A549 (cell line): ENCODE results near the gene SLC17A1. TPM values are rescaled to one million over a fixed set of nuclear protein-coding genes. Genes with fewer than 3 reads are reported as not detected.

Experiments used
- ATAC-seq, 2 experiments: fragments of 200-7000 bp in 1 of 2; fragments of >200 bp in 1 of 2; cut with Nextera tagmentation in 1 of 2; cut with Tn5 transposase in 1 of 2; 3 replicates each; pipeline versions ENCODE4 v1.8.0 to v1.9.1; 2018 to 2020; ENCODE audit warnings: mild to moderate bottlenecking in 1 of 2, moderate library complexity in 1 of 2
- CTCF ChIA-PET: fragments of 300-600 bp; sonication (Branson Sonifier 250); formaldehyde crosslinking; extraction: SDS; loops from one replicate; lab custom pipeline; 2021; ENCODE audit warnings: antibody characterized with exemption, inconsistent platforms; lab: Yijun Ruan, JAX
- POLR2A ChIA-PET: fragments of 350-600 bp; formaldehyde crosslinking; extraction: SDS; loops from one replicate; lab custom pipeline; 2021; ENCODE audit warnings: antibody characterized with exemption, inconsistent platforms; lab: Yijun Ruan, JAX
- DNase-seq, 2 experiments: peaks; one replicate each; pipeline versions ENCODE4 v3.0.0 to v3.0.0-alpha.2; 2011 to 2016; ENCODE audit warnings: low read depth in 1 of 2, low spot score in 1 of 2
- FAIRE-seq: peaks from 2 replicates; lab custom pipeline; 2011; peaks lifted over from hg19 to GRCh38; lab: Jason Lieb, UNC
- H3K27ac ChIP-seq, 2 experiments: fragments of >200 bp; sonication (Bioruptor Twin); formaldehyde crosslinking; 3 replicates each; pipeline ENCODE4 v1.5.1; 2016 to 2017
- H3K4me1 ChIP-seq: fragments of >200 bp; sonication (Bioruptor Twin); formaldehyde crosslinking; 3 replicates; pipeline ENCODE4 v1.6.1; 2016
- H3K4me2 ChIP-seq: fragments of >200 bp; sonication (Bioruptor Twin); formaldehyde crosslinking; 3 replicates; pipeline ENCODE4 v1.6.1; 2016
- H3K4me3 ChIP-seq: fragments of >200 bp; sonication (Bioruptor Twin); formaldehyde crosslinking; 3 replicates; pipeline ENCODE4 v1.5.1; 2016
- H3K9me3 ChIP-seq: fragments of >200 bp; sonication (Bioruptor Twin); formaldehyde crosslinking; 3 replicates; pipeline ENCODE4 v1.6.1; 2016
- CHD2 ChIP-seq: fragments of 150-350 bp; IDR thresholded peaks from 2 replicates; pipeline ENCODE4 v1.6.1; 2014; ENCODE audit warnings: low read length; ENCODE audit not compliant: partially characterized antibody
- CHD4 ChIP-seq: fragments of 200-600 bp; sonication (generic); IDR thresholded peaks from 2 replicates; pipeline ENCODE4 v1.6.1; 2016; ENCODE audit warnings: antibody characterized with exemption, mild to moderate bottlenecking, borderline replicate concordance
- CTCF ChIP-seq: fragments of >200 bp; sonication (Bioruptor Twin); formaldehyde crosslinking; IDR thresholded peaks from 3 replicates; pipeline ENCODE4 v1.5.1; 2016
- EHF ChIP-seq: fragments of 250-450 bp; sonication (Bioruptor Pico); IDR thresholded peaks from 2 replicates; pipeline ENCODE4 v1.5.0; 2020; ENCODE audit warnings: mild to moderate bottlenecking
- ESRRA ChIP-seq: fragments of 150-350 bp; IDR thresholded peaks from 2 replicates; pipeline ENCODE4 v1.6.1; 2014; ENCODE audit warnings: mild to moderate bottlenecking, low read length, borderline replicate concordance
- FOSB ChIP-seq: fragments of 250-450 bp; sonication (Bioruptor Pico); IDR thresholded peaks from 2 replicates; pipeline ENCODE4 v1.5.0; 2020; ENCODE audit warnings: mild to moderate bottlenecking, moderate library complexity
- FOSL2 ChIP-seq, 2 experiments: fragments of 450-650 bp in 1 of 2; fragments of >200 bp in 1 of 2; sonication (Bioruptor Twin) in 1 of 2; formaldehyde crosslinking; IDR thresholded peaks; 2 replicates each; pipeline versions ENCODE4 v1.5.0 to v1.6.1; 2016 to 2020; ENCODE audit warnings: mild to moderate bottlenecking in 1 of 2, moderate library complexity in 1 of 2
- GATA3 ChIP-seq: IDR thresholded peaks from 2 replicates; pipeline ENCODE4 v1.6.1; 2012; ENCODE audit warnings: borderline replicate concordance
- HEYL ChIP-seq: fragments of 250-450 bp; sonication (Bioruptor Pico); IDR thresholded peaks from 2 replicates; pipeline ENCODE4 v1.8.0; 2021; ENCODE audit warnings: mild to moderate bottlenecking, moderate library complexity
- JUN ChIP-seq, 2 experiments: fragments of >200 bp; sonication (Bioruptor Twin); formaldehyde crosslinking; IDR thresholded peaks; 2 replicates in 1 of 2; 3 replicates in 1 of 2; pipeline ENCODE4 v1.6.1; 2016 to 2017
- KDM5A ChIP-seq: fragments of 200-600 bp; sonication (generic); IDR thresholded peaks from 2 replicates; pipeline ENCODE4 v1.6.1; 2016; ENCODE audit warnings: antibody characterized with exemption, mild to moderate bottlenecking
- MAZ ChIP-seq: fragments of 150-350 bp; IDR thresholded peaks from 2 replicates; pipeline ENCODE4 v1.6.1; 2014; ENCODE audit warnings: antibody characterized with exemption, low read depth, low read length, borderline replicate concordance
- MYC ChIP-seq: IDR thresholded peaks from 2 replicates; pipeline ENCODE4 v1.6.1; 2012; ENCODE audit warnings: mild to moderate bottlenecking, inconsistent platforms, low read length, improper control_type of control experiment, borderline replicate concordance
- NFE2L2 ChIP-seq: fragments of 150-350 bp; conservative IDR thresholded peaks from 2 replicates; pipeline ENCODE4 v1.6.1; 2014; ENCODE audit warnings: low read length
- NR3C1 ChIP-seq: fragments of >200 bp; sonication (Bioruptor Twin); formaldehyde crosslinking; IDR thresholded peaks from 3 replicates; pipeline ENCODE4 v1.6.1; 2017
- RFX5 ChIP-seq: fragments of 450-650 bp; IDR thresholded peaks from 2 replicates; pipeline ENCODE4 v1.7.1; 2014; ENCODE audit warnings: antibody characterized with exemption, mild to moderate bottlenecking, moderate library complexity
- RNF2 ChIP-seq: fragments of 200-600 bp; sonication (generic); IDR thresholded peaks from 2 replicates; pipeline ENCODE4 v1.6.1; 2016; ENCODE audit warnings: low read depth, mild to moderate bottlenecking, antibody characterized with exemption, moderate library complexity, borderline replicate concordance
- SMC3 ChIP-seq: fragments of >200 bp; sonication (Bioruptor Twin); formaldehyde crosslinking; IDR thresholded peaks from 3 replicates; pipeline ENCODE4 v1.6.1; 2018; ENCODE audit warnings: inconsistent platforms
- TP53 ChIP-seq: fragments of 250-450 bp; sonication (Bioruptor Pico); IDR thresholded peaks from 2 replicates; pipeline ENCODE4 v1.5.0; 2021; ENCODE audit warnings: mild to moderate bottlenecking, moderate library complexity
- ZFP36 ChIP-seq: fragments of 450-650 bp; IDR thresholded peaks from 2 replicates; pipeline ENCODE4 v1.6.1; 2014; ENCODE audit warnings: borderline replicate concordance; ENCODE audit not compliant: partially characterized antibody
- ZSCAN20 ChIP-seq: fragments of 250-450 bp; sonication (Bioruptor Pico); IDR thresholded peaks from 2 replicates; pipeline ENCODE4 v1.8.0; 2022; ENCODE audit warnings: mild to moderate bottlenecking, moderate library complexity
- WGBS: methylation state at CpG from one replicate; pipeline ENCODE4 v1.1.6; 2017; ENCODE audit errors: missing lambda C conversion rate; 5-methylcytosine and 5-hydroxymethylcytosine counted together
- polyA plus RNA-seq, 4 experiments: library from polyadenylated mRNA; depleted of rRNA in 3 of 4; stranded (reverse); fragments of >200 nt; fragmentation: RNase III in 1 of 4; extraction: RNeasy Plus Mini Kit Qiagen cat#74134 plus additional on column Dnase treatment in 1 of 4; gene quantifications; 2 replicates in 3 of 4; 3 replicates in 1 of 4; pipeline ENCODE4 v1.2.3, GENCODE V29; 2011 to 2017
- TF ChIP-seq, protein P1 (sequence below): fragments of 450-650 bp; IDR thresholded peaks from 2 replicates; pipeline ENCODE4 v1.6.1; 2014; ENCODE audit warnings: antibody characterized with exemption
- TF ChIP-seq, protein P2 (sequence below): fragments of 250-450 bp; sonication (Bioruptor Pico); IDR thresholded peaks from 2 replicates; pipeline ENCODE4 v1.5.0; 2020; ENCODE audit warnings: low read depth, mild to moderate bottlenecking, moderate library complexity
- TF ChIP-seq, protein P3 (sequence below): fragments of >200 bp; sonication (Bioruptor Twin); formaldehyde crosslinking; IDR thresholded peaks from 2 replicates; pipeline ENCODE4 v1.6.1; 2016

SLC17A1 gene
- polyA plus RNA-seq, 2 of the 4 experiments (the other 2 are of a cell fraction): 0.79 to 1.2 TPM

GRCh38 chr6:25777856-25778649 lies 53.8 kb downstream of the SLC17A1 start:
- Histone ChIP-seq H3K27ac (no peak overlapping the region), H3K4me3 (no peak overlapping the region), H3K4me1 (no peaks in the 10 kb centered on the region), H3K9me3 (no peaks in the 10 kb centered on the region), H3K4me2 (no peak overlapping the region)
- ChIA-PET POLR2A (no interaction called here), CTCF (no interaction called here)
- DNase-seq (no peak), ATAC-seq (no peak), FAIRE-seq (no peak)
- WGBS: 18% methylated on average over 4 of the region's 4 CpGs
- TF ChIP-seq JUN (IDR thresholded peaks at IDR 0.05): no peak
- no peak for TF ChIP-seq SMC3
- no peak for TF ChIP-seq TP53
- TF ChIP-seq, protein P1, sequence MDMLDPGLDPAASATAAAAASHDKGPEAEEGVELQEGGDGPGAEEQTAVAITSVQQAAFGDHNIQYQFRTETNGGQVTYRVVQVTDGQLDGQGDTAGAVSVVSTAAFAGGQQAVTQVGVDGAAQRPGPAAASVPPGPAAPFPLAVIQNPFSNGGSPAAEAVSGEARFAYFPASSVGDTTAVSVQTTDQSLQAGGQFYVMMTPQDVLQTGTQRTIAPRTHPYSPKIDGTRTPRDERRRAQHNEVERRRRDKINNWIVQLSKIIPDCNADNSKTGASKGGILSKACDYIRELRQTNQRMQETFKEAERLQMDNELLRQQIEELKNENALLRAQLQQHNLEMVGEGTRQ: no peak
- TF ChIP-seq FOSB (CRISPR knock-in tag): no peak
- TF ChIP-seq NR3C1: no peak
- no peak for TF ChIP-seq RFX5
- TF ChIP-seq, protein P2, sequence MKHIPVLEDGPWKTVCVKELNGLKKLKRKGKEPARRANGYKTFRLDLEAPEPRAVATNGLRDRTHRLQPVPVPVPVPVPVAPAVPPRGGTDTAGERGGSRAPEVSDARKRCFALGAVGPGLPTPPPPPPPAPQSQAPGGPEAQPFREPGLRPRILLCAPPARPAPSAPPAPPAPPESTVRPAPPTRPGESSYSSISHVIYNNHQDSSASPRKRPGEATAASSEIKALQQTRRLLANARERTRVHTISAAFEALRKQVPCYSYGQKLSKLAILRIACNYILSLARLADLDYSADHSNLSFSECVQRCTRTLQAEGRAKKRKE: no peak

- H3K4me3 ChIP-seq: no peak overlapping the region
- H3K27ac ChIP-seq: no peak overlapping the region
- no peak for FAIRE-seq
- no peak for ATAC-seq
- 75% methylated on average over 2 of the region's 2 CpGs for WGBS
- ChIA-PET CTCF (no interaction called here), POLR2A (no interaction called here)
- no peak overlapping the region for H3K4me2 ChIP-seq
- no peak for DNase-seq
- no peaks in the 10 kb centered on the region for H3K9me3 ChIP-seq
- no peak for TF ChIP-seq CTCF
- no peak for TF ChIP-seq TP53
- TF ChIP-seq EHF (CRISPR knock-in tag): no peak
- TF ChIP-seq, protein P3, sequence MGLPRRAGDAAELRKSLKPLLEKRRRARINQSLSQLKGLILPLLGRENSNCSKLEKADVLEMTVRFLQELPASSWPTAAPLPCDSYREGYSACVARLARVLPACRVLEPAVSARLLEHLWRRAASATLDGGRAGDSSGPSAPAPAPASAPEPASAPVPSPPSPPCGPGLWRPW: no peak
- TF ChIP-seq GATA3: no peak
- H3K4me1 ChIP-seq: no peaks in the 10 kb centered on the region
These were observed 54.8 kb downstream of the SLC17A1 start for GRCh38 chr6:25777031-25777430.

DNA sequence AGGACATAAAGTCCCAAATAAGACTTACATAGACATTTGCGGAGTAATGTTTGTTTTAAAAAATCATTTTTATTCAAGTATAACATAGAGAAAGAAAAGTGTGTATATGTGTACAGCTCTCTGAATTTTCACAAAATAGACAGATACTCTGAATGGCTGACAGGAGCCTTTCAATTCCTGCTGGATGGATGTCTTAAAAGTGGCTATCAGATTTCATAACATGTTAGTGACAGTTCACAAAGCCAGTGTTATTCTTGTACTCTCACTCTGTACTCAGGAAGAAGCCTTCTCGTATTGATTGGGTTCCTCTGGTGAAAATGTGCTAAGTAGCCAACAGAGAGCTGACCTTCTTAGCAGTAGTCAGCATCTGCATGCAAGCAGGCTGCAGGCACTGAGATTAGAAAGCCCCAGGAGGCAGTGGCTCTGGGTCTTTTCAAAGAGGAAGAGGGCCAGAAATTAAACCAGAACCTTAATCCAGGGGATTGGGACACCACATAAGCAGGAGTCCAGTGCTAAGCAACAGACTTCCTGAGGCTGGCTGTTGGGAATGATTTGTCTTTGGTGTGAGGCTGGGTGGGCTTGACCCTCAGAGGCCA lies 57.6 kb downstream of the SLC17A1 start:
- FAIRE-seq (no peak), ATAC-seq (no peak), DNase-seq (no peak)
- no peak overlapping the region for H3K4me3 ChIP-seq
- POLR2A ChIA-PET: no interaction called here
- CTCF ChIA-PET: no interaction called here
- no peak overlapping the region for H3K27ac ChIP-seq
- TF ChIP-seq KDM5A (no peak), ZFP36 (no peak), RNF2 (no peak), FOSL2 (IDR thresholded peaks at IDR 0.05) (no peak), FOSL2 (CRISPR knock-in tag; IDR thresholded peaks at IDR 0.05) (no peak), CTCF (no peak), ESRRA (no peak), MAZ (no peak), MYC (no peak), EHF (CRISPR knock-in tag) (no peak), CHD2 (no peak), ZSCAN20 (CRISPR knock-in tag) (no peak), CHD4 (no peak), NFE2L2 (no peak), HEYL (no peak)
- TF ChIP-seq, protein P3: no peak
- H3K4me1 ChIP-seq: 0 out of 3 replicates have a peak, but pooled peaks cover 5% of the 10 kb centered on the region
- WGBS: 39% methylated on average over 2 of the region's 2 CpGs
- no peaks in the 10 kb centered on the region for H3K9me3 ChIP-seq
- H3K4me2 ChIP-seq: no peak overlapping the region
